MV-4-11 (cell line): ENCODE measurements around the gene RIMKLA.

Source experiments
- DNase-seq: peaks from one replicate; lab custom pipeline; 2025; lab: John Stamatoyannopoulos, UW

RIMKLA gene

GRCh38 chr1:42430286-42431135, 49.9 kb downstream of the RIMKLA start:
- DNase-seq = no peak

GRCh38 chr1:42431514-42431913, 50.9 kb downstream of the RIMKLA start:
- DNase-seq = no peak

DNA sequence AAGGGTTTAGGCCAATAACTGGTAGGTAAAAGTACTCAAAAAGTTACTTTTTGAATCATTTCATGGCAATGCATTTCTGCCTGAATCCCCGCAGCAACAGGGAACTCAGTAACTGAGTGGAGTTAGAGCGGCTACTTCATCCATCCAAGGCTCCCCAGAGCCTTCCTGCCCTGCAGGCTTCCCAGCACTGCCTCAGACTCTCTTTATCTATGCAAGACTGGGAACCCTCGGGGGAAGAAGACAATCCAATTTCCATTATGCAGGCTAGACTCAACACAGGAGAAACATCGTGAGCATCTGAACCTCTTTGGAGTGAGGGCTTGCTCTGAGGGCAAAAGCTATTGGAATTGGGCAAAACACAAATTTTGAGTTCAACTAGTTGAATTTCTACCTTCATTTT, 52.1 kb downstream of the RIMKLA start:
- DNase-seq = no peak

- no peak for DNase-seq
Observed at GRCh38 chr1:42433369-42433768, 52.8 kb downstream of the RIMKLA start.

GRCh38 chr1:42434340-42434739, 53.7 kb downstream of the RIMKLA start:
- no peak for DNase-seq

GRCh38 chr1:42439940-42440339, 59.3 kb downstream of the RIMKLA start:
- DNase-seq = no peak

GRCh38 chr1:42442662-42443061, 62.1 kb downstream of the RIMKLA start:
- DNase-seq = peak; percentile 64

- peak; percentile 12 for DNase-seq
Observed at GRCh38 chr1:42449256-42449655, 68.7 kb downstream of the RIMKLA start.

DNA sequence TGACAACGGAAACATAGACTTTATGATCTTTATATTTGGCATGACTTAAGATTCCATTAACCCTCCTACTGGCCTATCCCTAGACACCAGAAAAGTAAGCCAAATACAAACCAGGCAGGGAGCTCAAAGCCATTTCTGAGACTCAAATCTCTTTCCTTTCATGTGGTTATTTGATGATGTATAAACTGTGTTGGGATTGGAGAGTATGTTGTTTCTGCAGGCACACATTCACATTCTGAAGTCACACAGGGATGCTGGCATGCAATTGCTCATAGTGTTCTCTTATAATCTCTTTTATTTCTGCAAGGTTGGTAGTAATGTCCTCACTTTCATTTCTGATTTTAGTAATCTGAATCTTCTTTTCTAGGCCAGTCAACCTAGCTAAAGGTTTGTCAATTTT, 69.5 kb downstream of the RIMKLA start:
- DNase-seq = no peak

GRCh38 chr1:42453386-42453785, 72.8 kb downstream of the RIMKLA start:
- DNase-seq = no peak

- DNase-seq = no peak
Observed at GRCh38 chr1:42454403-42454802, 73.8 kb downstream of the RIMKLA start.

- peak; percentile 85 for DNase-seq
Observed at GRCh38 chr1:42456010-42456753, 75.6 kb downstream of the RIMKLA start, which contains the start of the genes PPCS and ZMYND12. TSS of gene PPCS (plus strand) at chr1:42456543. CDS start at chr1:42456566, 23 bp downstream. TSS of gene ZMYND12 (minus strand) at chr1:42456022. CDS start at chr1:42455997, 25 bp downstream.

DNA sequence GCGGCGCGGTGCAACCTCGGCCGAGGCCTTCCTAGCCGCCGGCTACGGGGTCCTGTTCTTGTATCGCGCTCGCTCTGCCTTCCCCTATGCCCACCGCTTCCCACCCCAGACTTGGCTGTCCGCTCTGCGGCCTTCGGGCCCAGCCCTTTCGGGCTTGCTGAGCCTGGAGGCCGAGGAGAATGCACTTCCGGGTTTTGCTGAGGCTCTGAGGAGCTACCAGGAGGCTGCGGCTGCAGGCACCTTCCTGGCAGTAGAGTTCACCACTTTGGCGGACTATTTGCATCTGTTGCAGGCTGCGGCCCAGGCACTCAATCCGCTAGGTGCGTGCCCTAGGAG, 76.1 kb downstream of the RIMKLA start:
- DNase-seq = peak; percentile 56

DNA sequence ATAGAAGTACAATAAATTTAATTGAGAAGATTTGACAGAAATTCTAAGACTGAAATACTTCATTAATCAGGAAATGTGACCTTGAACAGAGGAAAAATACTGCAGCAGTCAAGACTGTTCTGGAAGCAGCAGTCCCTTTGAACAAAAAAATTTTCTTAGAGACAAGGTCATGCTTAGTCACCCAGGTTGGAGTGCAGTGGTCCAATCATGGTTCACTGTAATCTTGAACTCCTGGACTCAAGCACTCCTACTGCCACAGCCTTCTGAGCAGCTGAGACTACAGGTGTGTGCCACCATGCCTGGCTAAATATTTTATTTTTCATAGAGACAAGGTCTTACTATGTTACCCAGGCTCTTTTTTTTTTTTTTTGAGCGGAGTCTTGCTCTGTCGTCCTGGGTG, 80.6 kb downstream of the RIMKLA start:
- DNase-seq = no peak

- DNase-seq = peak; percentile 100
Observed at GRCh38 chr1:42462828-42463763, 82.5 kb downstream of the RIMKLA start, which contains the start of gene CCDC30. TSS of gene CCDC30 (plus strand) at chr1:42463286. CDS start at chr1:42480552, 17,266 bp downstream.

DNA sequence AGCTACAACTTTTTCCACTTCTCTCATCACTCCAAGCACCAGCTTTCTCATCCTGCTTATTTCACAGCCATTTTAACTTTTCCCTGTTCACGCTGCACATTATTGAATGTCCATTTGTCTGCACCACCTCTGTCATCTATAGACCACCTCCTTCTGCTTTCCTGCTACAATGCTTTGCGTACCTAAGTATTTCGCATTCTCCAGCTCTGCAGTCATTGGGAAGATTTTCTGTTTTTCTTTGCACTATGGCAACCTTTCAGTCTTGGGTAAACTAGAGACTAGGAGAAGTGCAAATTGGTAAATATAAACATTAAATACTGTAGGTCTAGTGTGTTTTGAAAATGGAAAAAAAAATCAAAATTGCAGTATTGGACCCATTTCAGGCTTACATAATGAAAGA, 83.3 kb downstream of the RIMKLA start:
- DNase-seq = no peak

DNA sequence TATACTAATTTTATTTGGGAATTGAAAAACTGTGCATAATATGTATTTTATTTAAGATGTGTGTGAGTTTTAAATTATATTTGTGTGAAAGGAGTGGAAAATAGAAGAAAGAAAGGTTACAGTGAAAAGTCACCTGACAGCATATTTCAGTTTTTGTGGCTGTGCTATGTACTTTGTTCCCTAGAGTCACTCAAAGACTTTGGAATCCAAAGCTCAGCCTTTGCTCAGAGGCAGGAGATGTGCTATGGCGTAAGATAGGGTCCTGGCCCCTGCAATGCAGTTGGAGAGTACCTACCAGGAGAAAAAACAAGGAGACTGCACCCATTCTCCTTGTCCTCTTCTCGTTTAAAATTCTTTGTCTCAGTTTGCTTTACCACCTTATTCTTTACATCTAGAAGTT, 85.4 kb downstream of the RIMKLA start:
- DNase-seq = no peak

DNA sequence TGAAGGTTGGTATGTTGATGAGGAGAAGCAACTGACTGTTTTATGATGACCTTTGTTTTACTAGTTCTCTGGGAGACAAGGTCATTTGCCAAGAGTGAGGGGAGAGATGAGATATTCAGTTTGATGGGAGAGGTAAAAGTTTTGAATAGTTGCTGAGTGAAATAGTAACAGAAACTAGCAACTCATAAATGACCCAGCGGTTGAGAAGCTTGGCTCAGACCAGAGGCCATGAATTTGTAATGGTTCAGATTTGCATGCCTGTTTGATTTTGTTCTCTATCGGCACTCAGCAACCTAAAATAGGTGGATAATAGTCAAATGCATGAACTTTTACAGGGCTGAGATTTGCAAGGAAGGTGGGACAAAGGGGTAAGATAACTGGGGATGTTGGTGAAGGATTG, 89.1 kb downstream of the RIMKLA start:
- DNase-seq = no peak
